ENCODE results near the gene KIAA0232.

- TF ChIP-seq, protein P1, sequence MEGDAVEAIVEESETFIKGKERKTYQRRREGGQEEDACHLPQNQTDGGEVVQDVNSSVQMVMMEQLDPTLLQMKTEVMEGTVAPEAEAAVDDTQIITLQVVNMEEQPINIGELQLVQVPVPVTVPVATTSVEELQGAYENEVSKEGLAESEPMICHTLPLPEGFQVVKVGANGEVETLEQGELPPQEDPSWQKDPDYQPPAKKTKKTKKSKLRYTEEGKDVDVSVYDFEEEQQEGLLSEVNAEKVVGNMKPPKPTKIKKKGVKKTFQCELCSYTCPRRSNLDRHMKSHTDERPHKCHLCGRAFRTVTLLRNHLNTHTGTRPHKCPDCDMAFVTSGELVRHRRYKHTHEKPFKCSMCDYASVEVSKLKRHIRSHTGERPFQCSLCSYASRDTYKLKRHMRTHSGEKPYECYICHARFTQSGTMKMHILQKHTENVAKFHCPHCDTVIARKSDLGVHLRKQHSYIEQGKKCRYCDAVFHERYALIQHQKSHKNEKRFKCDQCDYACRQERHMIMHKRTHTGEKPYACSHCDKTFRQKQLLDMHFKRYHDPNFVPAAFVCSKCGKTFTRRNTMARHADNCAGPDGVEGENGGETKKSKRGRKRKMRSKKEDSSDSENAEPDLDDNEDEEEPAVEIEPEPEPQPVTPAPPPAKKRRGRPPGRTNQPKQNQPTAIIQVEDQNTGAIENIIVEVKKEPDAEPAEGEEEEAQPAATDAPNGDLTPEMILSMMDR (IDR thresholded peaks at IDR 0.05 in 4 of 5, conservative IDR thresholded peaks at IDR 0.05 in 1 of 5) = peak; percentile 26 to 64 (median 55)
- no peak for TF ChIP-seq POLR2A (IDR thresholded peaks at IDR 0.05)
Measured at GRCh38 chr4:6907658-6908191, 125.2 kb downstream of the KIAA0232 start.
